Lower leg skin (tissue), 3 donors: ENCODE results near the gene KXD1.

ENCODE experiments used
- POLR2A ChIP-seq, 2 donors: fragments of 450-650 bp; IDR thresholded peaks; one replicate each; pipeline ENCODE4 v1.6.1; 2016 to 2017; ENCODE audit warnings: antibody characterized with exemption in 2 of 2, mild to moderate bottlenecking in 1 of 2, moderate library complexity in 1 of 2
- TF ChIP-seq, protein P1 (sequence below), 3 donors: fragments of 450-650 bp; IDR thresholded peaks; one replicate each; pipeline ENCODE4 v1.5.1; 2016; ENCODE audit warnings: antibody characterized with exemption in 3 of 3, mild to moderate bottlenecking in 3 of 3, moderate library complexity in 2 of 3

- TF ChIP-seq POLR2A (IDR thresholded peaks at IDR 0.05), result no peak
- TF ChIP-seq, protein P1, sequence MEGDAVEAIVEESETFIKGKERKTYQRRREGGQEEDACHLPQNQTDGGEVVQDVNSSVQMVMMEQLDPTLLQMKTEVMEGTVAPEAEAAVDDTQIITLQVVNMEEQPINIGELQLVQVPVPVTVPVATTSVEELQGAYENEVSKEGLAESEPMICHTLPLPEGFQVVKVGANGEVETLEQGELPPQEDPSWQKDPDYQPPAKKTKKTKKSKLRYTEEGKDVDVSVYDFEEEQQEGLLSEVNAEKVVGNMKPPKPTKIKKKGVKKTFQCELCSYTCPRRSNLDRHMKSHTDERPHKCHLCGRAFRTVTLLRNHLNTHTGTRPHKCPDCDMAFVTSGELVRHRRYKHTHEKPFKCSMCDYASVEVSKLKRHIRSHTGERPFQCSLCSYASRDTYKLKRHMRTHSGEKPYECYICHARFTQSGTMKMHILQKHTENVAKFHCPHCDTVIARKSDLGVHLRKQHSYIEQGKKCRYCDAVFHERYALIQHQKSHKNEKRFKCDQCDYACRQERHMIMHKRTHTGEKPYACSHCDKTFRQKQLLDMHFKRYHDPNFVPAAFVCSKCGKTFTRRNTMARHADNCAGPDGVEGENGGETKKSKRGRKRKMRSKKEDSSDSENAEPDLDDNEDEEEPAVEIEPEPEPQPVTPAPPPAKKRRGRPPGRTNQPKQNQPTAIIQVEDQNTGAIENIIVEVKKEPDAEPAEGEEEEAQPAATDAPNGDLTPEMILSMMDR (IDR thresholded peaks at IDR 0.05), result no peak
Measured at GRCh38 chr19:18599485-18599884, 41.8 kb downstream of the KXD1 start.
